Gastrocnemius medialis (tissue), 4 donors: Measurements from ENCODE around the gene PIK3CD.

Experiments
- POLR2A ChIP-seq, 2 donors: fragments of 450-650 bp; IDR thresholded peaks; one replicate each; pipeline ENCODE4 v1.6.1; 2017; ENCODE audit warnings: antibody characterized with exemption in 2 of 2, mild to moderate bottlenecking in 2 of 2, moderate library complexity in 2 of 2
- TF ChIP-seq, protein P1 (sequence below), 5 experiments: fragments of 450-650 bp in 3 of 5; fragments of 200-600 bp in 2 of 5; sonication (generic) in 2 of 5; IDR thresholded peaks in 4 of 5; conservative IDR thresholded peaks in 1 of 5; 1 replicate in 4 of 5; 2 replicates in 1 of 5; pipeline ENCODE4 v1.5.1; 2016 to 2019; ENCODE audit warnings: antibody characterized with exemption in 5 of 5, mild to moderate bottlenecking in 3 of 5, moderate library complexity in 3 of 5

DNA sequence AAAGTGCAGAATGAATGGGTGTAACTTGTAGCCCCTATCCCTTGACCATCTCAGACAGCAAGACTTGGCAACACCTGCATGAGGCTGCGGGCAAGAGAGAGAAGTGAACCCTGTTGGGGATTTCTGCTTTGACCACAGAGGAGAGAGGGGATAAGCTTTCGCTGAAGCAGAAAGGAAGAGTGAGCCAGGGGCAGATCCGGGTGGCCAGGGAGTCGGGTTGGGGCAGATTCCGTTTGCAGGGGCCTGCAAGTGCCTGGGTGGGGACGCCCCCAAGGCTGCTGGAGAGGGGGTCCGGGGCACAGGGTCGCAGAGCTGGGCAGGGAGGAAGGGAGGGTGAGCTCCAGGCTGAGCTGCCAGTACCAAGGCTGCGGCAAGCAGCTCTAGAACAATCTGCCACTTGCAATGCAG is 25.3 kb upstream of the PIK3CD start:
- TF ChIP-seq, protein P1, sequence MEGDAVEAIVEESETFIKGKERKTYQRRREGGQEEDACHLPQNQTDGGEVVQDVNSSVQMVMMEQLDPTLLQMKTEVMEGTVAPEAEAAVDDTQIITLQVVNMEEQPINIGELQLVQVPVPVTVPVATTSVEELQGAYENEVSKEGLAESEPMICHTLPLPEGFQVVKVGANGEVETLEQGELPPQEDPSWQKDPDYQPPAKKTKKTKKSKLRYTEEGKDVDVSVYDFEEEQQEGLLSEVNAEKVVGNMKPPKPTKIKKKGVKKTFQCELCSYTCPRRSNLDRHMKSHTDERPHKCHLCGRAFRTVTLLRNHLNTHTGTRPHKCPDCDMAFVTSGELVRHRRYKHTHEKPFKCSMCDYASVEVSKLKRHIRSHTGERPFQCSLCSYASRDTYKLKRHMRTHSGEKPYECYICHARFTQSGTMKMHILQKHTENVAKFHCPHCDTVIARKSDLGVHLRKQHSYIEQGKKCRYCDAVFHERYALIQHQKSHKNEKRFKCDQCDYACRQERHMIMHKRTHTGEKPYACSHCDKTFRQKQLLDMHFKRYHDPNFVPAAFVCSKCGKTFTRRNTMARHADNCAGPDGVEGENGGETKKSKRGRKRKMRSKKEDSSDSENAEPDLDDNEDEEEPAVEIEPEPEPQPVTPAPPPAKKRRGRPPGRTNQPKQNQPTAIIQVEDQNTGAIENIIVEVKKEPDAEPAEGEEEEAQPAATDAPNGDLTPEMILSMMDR (IDR thresholded peaks at IDR 0.05 in 4 of 5, conservative IDR thresholded peaks at IDR 0.05 in 1 of 5): no peak
- TF ChIP-seq POLR2A (IDR thresholded peaks at IDR 0.05): no peak
